ENCODE results near the gene ROCK1. TPM values are rescaled to one million over a fixed set of nuclear protein-coding genes. Genes with fewer than 3 reads are reported as not detected.

The ROCK1 gene
- total and polyA plus RNA-seq, 9 of the 15 experiments (the other 6 are each of a cell fraction or from before 2014, with no cell fraction given): 7.4 to 28.6 (median 17.7) TPM

DNA sequence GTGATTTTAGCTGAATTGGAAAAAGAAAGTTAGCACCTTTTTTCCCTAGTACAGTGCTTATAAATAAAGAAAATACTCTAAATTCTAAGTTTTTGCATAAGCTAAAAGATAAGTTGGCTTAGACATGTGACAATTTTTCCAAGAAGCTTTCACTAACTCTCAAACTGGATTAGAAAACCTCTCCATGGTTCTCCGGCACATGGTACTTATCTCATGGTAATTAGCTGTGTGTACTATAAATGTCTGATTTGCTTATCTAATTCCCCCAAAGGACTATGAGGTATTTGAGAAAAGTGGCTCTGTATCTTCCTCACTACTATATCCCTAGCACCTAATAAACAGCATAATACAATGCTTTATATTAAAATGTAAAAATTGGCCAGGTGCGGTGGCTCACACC, 71.1 kb downstream of the ROCK1 start:
- DNase-seq (ENCODE audit: extremely low read depth in 1 of 4, low spot score in 3 of 4) (no peak), FAIRE-seq (no peak), ATAC-seq (no peak)
- Histone ChIP-seq H3K4me1 (replicated peaks in 1 of 2; ENCODE audit: control insufficient read depth in 2 of 2, insufficient read depth in 2 of 2, low read length in 2 of 2) (no peaks in the 10 kb centered on the region), H3K4me3 (no peak overlapping the region), H3K9me3 (replicated peaks; ENCODE audit: control insufficient read depth, insufficient read depth, low read depth, low read length) (no peaks in the 10 kb centered on the region), H3K27me3 (ENCODE audit: control insufficient read depth in 2 of 2, insufficient read depth in 2 of 2, low read length in 2 of 2) (no peaks in the 10 kb centered on the region), H3K4me2 (ENCODE audit: insufficient read depth, low read length) (no peak overlapping the region), H4K20me1 (replicated peaks; ENCODE audit: control insufficient read depth, insufficient read depth, low read length) (no peaks in the 10 kb centered on the region), H3K27ac (ENCODE audit: extremely low read depth, low read depth, low read length) (no peak overlapping the region), H2AFZ (ENCODE audit: low read depth, low read length) (no peak overlapping the region), H3K9ac (ENCODE audit: insufficient read depth in 1 of 2, low read depth in 2 of 2, low read length in 2 of 2) (no peak overlapping the region), H3K79me2 (ENCODE audit: control insufficient read depth, insufficient read depth, low read length) (no peaks in the 10 kb centered on the region), H3K36me3 (ENCODE audit: control insufficient read depth, insufficient read depth, low read length) (peaks cover 16% of the 10 kb centered on the region; the same call in 1 of the 3 replicates), H3K9me1 (ENCODE audit: control insufficient read depth, insufficient read depth, low read length) (no peaks in the 10 kb centered on the region)
- BruUV-seq (replicated peaks): no TSS peak
- TF ChIP-seq, protein P1, sequence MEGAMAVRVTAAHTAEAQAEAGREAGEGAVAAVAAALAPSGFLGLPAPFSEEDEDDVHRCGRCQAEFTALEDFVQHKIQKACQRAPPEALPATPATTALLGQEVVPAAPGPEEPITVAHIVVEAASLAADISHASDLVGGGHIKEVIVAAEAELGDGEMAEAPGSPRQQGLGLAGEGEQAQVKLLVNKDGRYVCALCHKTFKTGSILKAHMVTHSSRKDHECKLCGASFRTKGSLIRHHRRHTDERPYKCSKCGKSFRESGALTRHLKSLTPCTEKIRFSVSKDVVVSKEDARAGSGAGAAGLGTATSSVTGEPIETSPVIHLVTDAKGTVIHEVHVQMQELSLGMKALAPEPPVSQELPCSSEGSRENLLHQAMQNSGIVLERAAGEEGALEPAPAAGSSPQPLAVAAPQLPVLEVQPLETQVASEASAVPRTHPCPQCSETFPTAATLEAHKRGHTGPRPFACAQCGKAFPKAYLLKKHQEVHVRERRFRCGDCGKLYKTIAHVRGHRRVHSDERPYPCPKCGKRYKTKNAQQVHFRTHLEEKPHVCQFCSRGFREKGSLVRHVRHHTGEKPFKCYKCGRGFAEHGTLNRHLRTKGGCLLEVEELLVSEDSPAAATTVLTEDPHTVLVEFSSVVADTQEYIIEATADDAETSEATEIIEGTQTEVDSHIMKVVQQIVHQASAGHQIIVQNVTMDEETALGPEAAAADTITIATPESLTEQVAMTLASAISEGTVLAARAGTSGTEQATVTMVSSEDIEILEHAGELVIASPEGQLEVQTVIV (CRISPR knock-in tag; IDR thresholded peaks at IDR 0.05; ENCODE audit: borderline replicate concordance): no peak
- no peak for TF ChIP-seq WHSC1 (IDR thresholded peaks at IDR 0.05; ENCODE audit: low read length)
- TF ChIP-seq RFX7 (CRISPR knock-in tag; IDR thresholded peaks at IDR 0.05): no peak
- TF ChIP-seq TRIM24 (IDR thresholded peaks at IDR 0.05): no peak
- TF ChIP-seq MECOM (CRISPR knock-in tag; IDR thresholded peaks at IDR 0.05): no peak
- no peak for TF ChIP-seq ZNF444 (CRISPR knock-in tag; IDR thresholded peaks at IDR 0.05)
- TF ChIP-seq RBM17 (IDR thresholded peaks at IDR 0.05; ENCODE audit: borderline replicate concordance, low read depth, low read length): no peak
- TF ChIP-seq ZNF561 (CRISPR knock-in tag; conservative IDR thresholded peaks at IDR 0.05): no peak
- no peak for TF ChIP-seq DPF2 (IDR thresholded peaks at IDR 0.05)
- TF ChIP-seq LARP7 (IDR thresholded peaks at IDR 0.05): no peak
- POLR2A ChIA-PET: no interaction called here
- intact Hi-C loops (cut with micrococcal nuclease) (no loop called here), in situ Hi-C loops (cut with MboI) (no loop called here)
- CTCF ChIA-PET (ENCODE audit: low intra/inter-chr PET ratio): no interaction called here
- 79% methylated on average over 2 of the region's 2 CpGs for WGBS (ENCODE audit: insufficient coverage, low coverage, missing lambda C conversion rate)
